ENCODE measurements around the gene PLAA. TPM values are rescaled to one million over a fixed set of nuclear protein-coding genes. Genes with fewer than 3 reads are reported as not detected.

PLAA gene
- total RNA-seq, 1 donor from 2014 or later, result 44.0 TPM

- peaks cover 33% of the 10 kb centered on the region for H3K4me1 Mint-ChIP-seq
- H3K36me3 Mint-ChIP-seq (ENCODE audit: low read depth), result peaks cover 4% of the 10 kb centered on the region
- no peak for TF ChIP-seq CTCF (conservative IDR thresholded peaks at IDR 0.05)
- no peak for DNase-seq (ENCODE audit: low read depth, low spot score)
- H3K27me3 Mint-ChIP-seq (ENCODE audit: low read depth), result peaks cover 4% of the 10 kb centered on the region
- peak overlapping the region; percentile 9 for H3K4me3 Mint-ChIP-seq
- H3K27ac Mint-ChIP-seq (ENCODE audit: unreplicated experiment), result no peak overlapping the region
- no peaks in the 10 kb centered on the region for H3K9me3 Mint-ChIP-seq
Observed at GRCh38 chr9:26954050-26954508, 7.0 kb upstream of the PLAA start.

GRCh38 chr9:26951794-26952193, 4.8 kb upstream of the PLAA start:
- H3K36me3 Mint-ChIP-seq (ENCODE audit: low read depth), result no peaks in the 10 kb centered on the region
- H3K27ac Mint-ChIP-seq (ENCODE audit: unreplicated experiment), result no peak overlapping the region
- no peaks in the 10 kb centered on the region for H3K9me3 Mint-ChIP-seq
- peaks cover 4% of the 10 kb centered on the region for H3K27me3 Mint-ChIP-seq (ENCODE audit: low read depth)
- peaks cover 30% of the 10 kb centered on the region for H3K4me1 Mint-ChIP-seq
- no peak overlapping the region for H3K4me3 Mint-ChIP-seq
- TF ChIP-seq CTCF (conservative IDR thresholded peaks at IDR 0.05), result no peak
- DNase-seq (ENCODE audit: low read depth, low spot score), result no peak

GRCh38 chr9:26950521-26950920, 3.5 kb upstream of the PLAA start:
- H3K27me3 Mint-ChIP-seq (ENCODE audit: low read depth), result peaks cover 4% of the 10 kb centered on the region
- TF ChIP-seq CTCF (conservative IDR thresholded peaks at IDR 0.05), result no peak
- H3K4me1 Mint-ChIP-seq, result peaks cover 26% of the 10 kb centered on the region
- no peaks in the 10 kb centered on the region for H3K9me3 Mint-ChIP-seq
- no peaks in the 10 kb centered on the region for H3K36me3 Mint-ChIP-seq (ENCODE audit: low read depth)
- peak overlapping the region; percentile 70 for H3K4me3 Mint-ChIP-seq
- DNase-seq (ENCODE audit: low read depth, low spot score), result no peak
- H3K27ac Mint-ChIP-seq (ENCODE audit: unreplicated experiment), result no peak overlapping the region

GRCh38 chr9:26949637-26950069, 2.6 kb upstream of the PLAA start:
- peaks cover 4% of the 10 kb centered on the region for H3K27me3 Mint-ChIP-seq (ENCODE audit: low read depth)
- peaks cover 27% of the 10 kb centered on the region for H3K4me1 Mint-ChIP-seq
- no peak for DNase-seq (ENCODE audit: low read depth, low spot score)
- H3K4me3 Mint-ChIP-seq, result peak overlapping the region; percentile 63
- no peaks in the 10 kb centered on the region for H3K9me3 Mint-ChIP-seq
- no peak for TF ChIP-seq CTCF (conservative IDR thresholded peaks at IDR 0.05)
- H3K27ac Mint-ChIP-seq (ENCODE audit: unreplicated experiment), result no peak overlapping the region
- no peaks in the 10 kb centered on the region for H3K36me3 Mint-ChIP-seq (ENCODE audit: low read depth)

- H3K9me3 Mint-ChIP-seq, result no peaks in the 10 kb centered on the region
- H3K4me1 Mint-ChIP-seq, result peaks cover 38% of the 10 kb centered on the region
- peaks cover 2% of the 10 kb centered on the region for H3K27me3 Mint-ChIP-seq (ENCODE audit: low read depth)
- DNase-seq (ENCODE audit: low read depth, low spot score), result no peak
- H3K27ac Mint-ChIP-seq (ENCODE audit: unreplicated experiment), result peak overlapping the region; percentile 100
- peak overlapping the region; percentile 99 for H3K4me3 Mint-ChIP-seq
- no peak for TF ChIP-seq CTCF (conservative IDR thresholded peaks at IDR 0.05)
- H3K36me3 Mint-ChIP-seq (ENCODE audit: low read depth), result peaks cover 4% of the 10 kb centered on the region
Observed at GRCh38 chr9:26947736-26948135, 694 bp upstream of the PLAA start.

Data from neural crest cell (in vitro differentiated cells).